ENCODE data around the gene CHST13. TPM values are rescaled to one million over a fixed set of nuclear protein-coding genes. Genes with fewer than 3 reads are reported as not detected.

The CHST13 gene
- total and polyA plus RNA-seq, 7 donors = 0.07 to 0.20 TPM; not detected in 5

GRCh38 chr3:126521122-126521891, 2.6 kb upstream of the CHST13 start:
- no peak for TF ChIP-seq CTCF (IDR thresholded peaks at IDR 0.05)
- Histone ChIP-seq H3K9me3 (no peaks in the 10 kb centered on the region), H3K27ac (no peak overlapping the region), H3K27me3 (ENCODE audit: insufficient read depth in 3 of 3, low read length in 2 of 3) (peaks cover 0 to 4% (median 0%) of the 10 kb centered on the region in 3 donors), H3K4me3 (no peak overlapping the region), H3K4me1 (peaks cover 3% of the 10 kb centered on the region), H3K36me3 (ENCODE audit: insufficient read depth in 1 of 2, low read depth in 1 of 2) (no peaks in the 10 kb centered on the region)
- ATAC-seq = no peak
- intact Hi-C loops (cut with DNase I) = loop anchor here (5.0 to 10.0 kb wide), 4 partner anchors 133 to 1026 kb away; partner anchors contain the start of gene TXNRD3 (in 1 of the 2)
- 68 to 76% (median 72%) methylated on average over 10 to 11 of the region's 11 CpGs for WGBS, 3 donors
- DNase-seq = peak in 1 of 2 donors; percentile 39

- DNase-seq = peak; percentile 53 to 71
- Histone ChIP-seq H3K27ac (no peak overlapping the region), H3K27me3 (ENCODE audit: insufficient read depth in 3 of 3, low read length in 2 of 3) (peaks cover 0 to 4% (median 0%) of the 10 kb centered on the region in 3 donors), H3K36me3 (ENCODE audit: insufficient read depth in 1 of 2, low read depth in 1 of 2) (no peaks in the 10 kb centered on the region), H3K4me1 (peaks cover 3% of the 10 kb centered on the region), H3K4me3 (no peak overlapping the region), H3K9me3 (no peaks in the 10 kb centered on the region)
- WGBS, 3 donors = 0 to 3% (median 0%) methylated on average over 6 of the region's 6 CpGs
- TF ChIP-seq CTCF (IDR thresholded peaks at IDR 0.05) = peak; percentile 92
- ATAC-seq = peak; percentile 48 to 80 (median 65)
- intact Hi-C loops (cut with DNase I) = loop anchor here (5.0 to 10.0 kb wide), 4 partner anchors 132 to 1025 kb away; partner anchors contain the start of gene TXNRD3 (in 1 of the 2)
These were observed 1.6 kb upstream of the CHST13 start for GRCh38 chr3:126522363-126522788.

- Histone ChIP-seq H3K9me3 (no peaks in the 10 kb centered on the region), H3K27ac (no peak overlapping the region), H3K36me3 (ENCODE audit: insufficient read depth in 1 of 2, low read depth in 1 of 2) (no peaks in the 10 kb centered on the region), H3K27me3 (ENCODE audit: insufficient read depth in 3 of 3, low read length in 2 of 3) (peaks cover 0 to 4% (median 0%) of the 10 kb centered on the region in 3 donors), H3K4me1 (peaks cover 3% of the 10 kb centered on the region), H3K4me3 (peak overlapping the region; percentile 65)
- intact Hi-C loops (cut with DNase I) = loop anchor here (5.0 to 10.0 kb wide), 4 partner anchors 130 to 1023 kb away; partner anchors contain the start of gene TXNRD3 (in 1 of the 2)
- WGBS, 3 donors = 12 to 13% (median 12%) methylated on average over 19 to 31 of the region's 31 CpGs
- ATAC-seq (peak in 3 of 4 donors; percentile 8 to 22 (median 17)), DNase-seq (peak in 1 of 2 donors; percentile 54)
- no peak for TF ChIP-seq CTCF (IDR thresholded peaks at IDR 0.05)
These were observed 554 bp downstream of the CHST13 start for GRCh38 chr3:126524429-126524988.

GRCh38 chr3:126525091-126525852, 1.3 kb downstream of the CHST13 start:
- H3K27me3 ChIP-seq (ENCODE audit: insufficient read depth in 3 of 3, low read length in 2 of 3) = peaks cover 0 to 4% (median 0%) of the 10 kb centered on the region in 3 donors
- intact Hi-C loops (cut with DNase I) = loop anchor here (10.0 kb wide), 2 partner anchors 130 to 1020 kb away; partner anchors contain the start of gene TXNRD3 (in 1 of the 2)
- H3K4me1 ChIP-seq = peaks cover 3% of the 10 kb centered on the region
- no peak for TF ChIP-seq CTCF (IDR thresholded peaks at IDR 0.05)
- 81 to 88% (median 84%) methylated on average over 12 of the region's 12 CpGs for WGBS, 3 donors
- H3K9me3 ChIP-seq = no peaks in the 10 kb centered on the region
- H3K36me3 ChIP-seq (ENCODE audit: insufficient read depth in 1 of 2, low read depth in 1 of 2) = no peaks in the 10 kb centered on the region
- no peak overlapping the region for H3K4me3 ChIP-seq
- peak in 1 of 2 donors; percentile 32 for DNase-seq
- H3K27ac ChIP-seq = no peak overlapping the region
- no peak for ATAC-seq

Data from psoas muscle (tissue), 8 donors.